GM18502 (cell line): Measurements from ENCODE around the gene MAP3K12.
"Not testable (repeated sequence)": the region's sequence is repeated elsewhere in the genome, so short reads cannot be mapped to it uniquely, and the experiment has no call there.

Source experiments
- ATAC-seq: cut with Tn5 transposase; IDR thresholded peaks from one replicate; pipeline ENCODE4 v1.9.1; 2021; ENCODE audit warnings: mild to moderate bottlenecking; ENCODE audit not compliant: unreplicated experiment, poor library complexity

The MAP3K12 gene

DNA sequence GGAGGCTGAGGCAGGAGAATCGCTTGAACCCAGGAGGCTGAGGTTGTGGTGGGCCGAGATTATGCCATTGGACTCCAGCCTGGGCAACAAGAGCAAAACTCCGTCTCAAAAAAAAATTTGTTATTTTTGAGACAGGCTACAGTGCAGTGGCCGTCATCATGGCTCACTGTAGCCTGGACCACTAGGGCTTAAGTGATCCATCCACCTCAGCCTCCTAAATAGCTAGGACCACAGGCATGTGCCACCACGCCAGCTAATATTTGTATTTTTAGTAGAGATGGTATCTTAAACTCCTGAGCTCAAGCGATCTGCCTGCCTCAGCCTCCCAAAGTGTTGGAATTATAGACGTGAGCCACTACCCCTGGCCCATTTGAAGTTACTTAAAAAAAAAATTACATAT lies 48.3 kb downstream of the MAP3K12 start:
- ATAC-seq = no peak

DNA sequence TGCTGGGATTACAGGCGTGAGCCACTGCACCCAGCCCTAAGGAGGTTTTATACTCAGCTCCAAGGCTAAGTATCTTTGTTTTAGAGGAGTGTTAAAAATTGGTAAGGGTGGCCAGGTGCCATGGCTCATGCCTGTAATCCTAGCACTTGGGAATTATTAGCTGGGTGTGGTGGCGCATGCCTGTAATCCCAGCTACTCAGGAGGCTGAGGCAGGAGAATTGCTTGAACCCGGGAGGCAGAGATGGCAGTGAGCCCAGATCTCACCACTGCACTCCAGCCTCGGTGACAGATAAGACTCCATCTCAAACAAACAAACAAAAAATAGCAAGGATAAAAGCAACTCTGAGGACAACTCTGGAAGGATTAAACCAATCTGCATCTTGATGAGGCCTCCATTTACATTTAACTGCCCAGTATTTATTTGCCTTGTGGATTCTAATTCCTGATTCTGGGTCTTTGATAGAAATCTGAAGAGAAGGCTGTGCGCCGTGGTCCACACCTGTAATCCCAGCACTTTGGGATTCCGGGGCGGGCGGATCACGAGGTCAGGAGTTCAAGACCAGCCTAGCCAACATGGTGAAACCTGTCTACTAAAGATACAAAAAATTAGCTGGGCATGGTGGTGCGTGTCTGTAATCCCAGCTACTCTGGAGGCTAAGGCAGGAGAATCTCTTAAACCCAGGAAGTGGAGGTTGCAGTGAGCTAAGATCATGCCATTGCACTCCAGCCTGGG lies 54.5 kb downstream of the MAP3K12 start:
- ATAC-seq = not testable (repeated sequence)

DNA sequence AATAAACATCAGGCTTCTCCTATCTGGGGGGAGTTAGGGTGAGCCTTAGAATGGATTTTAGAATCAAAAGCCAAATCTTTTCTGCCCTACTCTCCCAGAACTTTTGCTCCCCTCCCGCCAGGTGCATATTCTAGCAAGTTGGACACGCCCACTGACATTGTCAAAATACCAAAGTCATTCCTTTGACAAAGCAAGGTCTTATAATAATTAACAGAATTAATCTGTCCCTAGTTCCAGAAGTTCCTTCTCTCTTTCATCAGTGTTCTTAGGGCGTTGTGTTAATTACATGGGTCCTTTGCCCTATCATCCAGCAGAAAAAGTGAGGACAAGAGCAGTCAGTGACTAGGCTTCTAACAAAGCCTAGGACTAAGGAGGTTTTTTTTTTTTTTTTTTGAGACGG lies 55.3 kb downstream of the MAP3K12 start:
- no peak for ATAC-seq

DNA sequence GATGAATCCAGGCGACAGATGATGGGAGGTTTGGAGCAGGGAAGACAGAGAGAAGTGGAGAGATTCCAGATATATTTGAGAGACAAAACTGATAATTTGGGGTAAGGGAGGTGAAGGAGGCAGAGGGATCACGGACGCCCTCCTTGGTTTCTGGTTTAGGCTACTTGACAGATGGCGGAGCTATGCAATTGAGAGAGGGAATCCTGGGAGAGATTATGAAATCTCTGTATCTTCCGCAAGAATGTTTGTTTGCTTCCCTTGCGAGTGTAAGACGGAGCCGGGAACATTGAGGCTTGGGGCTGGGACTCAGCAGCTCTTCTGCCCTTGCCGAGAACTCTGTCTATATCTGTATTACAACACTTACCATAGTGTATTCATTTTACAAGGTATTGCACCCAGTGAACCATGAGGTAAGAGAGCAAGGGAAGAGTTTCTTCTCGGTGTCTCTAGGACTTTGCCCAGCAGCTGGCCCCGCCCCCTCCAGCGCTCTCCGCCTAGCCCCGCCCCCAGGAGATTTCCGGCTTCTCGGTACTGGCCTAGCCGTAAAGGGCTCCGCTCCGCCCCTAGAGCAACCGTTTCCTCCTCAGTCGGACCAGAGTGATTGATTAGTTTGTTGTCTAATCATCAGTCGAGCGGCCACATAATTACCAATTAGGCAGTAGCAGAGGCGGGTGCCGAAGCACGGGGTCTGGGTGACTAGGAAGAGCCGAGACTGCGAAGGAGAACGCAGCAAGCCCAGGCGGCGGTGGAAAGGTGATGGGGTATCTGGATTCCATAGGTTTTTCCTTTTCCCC lies 58.0 kb downstream of the MAP3K12 start, which contains the start of gene PRR13:
TSS of gene PRR13 (plus strand) at position 695 of the 794 bp plus-strand sequence. CDS start 981 bp downstream, outside the sequence.
- peak; percentile 98 for ATAC-seq

DNA sequence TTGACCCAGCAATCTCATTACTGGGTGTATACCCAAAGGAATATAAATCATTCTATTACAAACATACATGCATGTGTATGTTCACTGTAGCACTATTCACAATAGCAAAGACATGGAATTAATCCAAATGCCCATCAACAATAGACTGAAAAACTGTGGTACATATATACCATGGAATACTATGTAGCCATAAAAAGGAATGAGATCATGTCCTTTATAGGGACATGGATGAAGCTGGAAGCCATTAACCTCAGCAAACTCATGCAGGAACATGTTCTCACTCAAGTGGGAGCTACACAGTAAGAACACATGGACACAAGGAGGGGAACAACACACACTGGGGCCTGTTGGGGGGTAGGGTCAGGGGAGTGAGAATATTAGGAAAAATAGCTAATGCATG lies 59.7 kb downstream of the MAP3K12 start:
- not testable (repeated sequence) for ATAC-seq

DNA sequence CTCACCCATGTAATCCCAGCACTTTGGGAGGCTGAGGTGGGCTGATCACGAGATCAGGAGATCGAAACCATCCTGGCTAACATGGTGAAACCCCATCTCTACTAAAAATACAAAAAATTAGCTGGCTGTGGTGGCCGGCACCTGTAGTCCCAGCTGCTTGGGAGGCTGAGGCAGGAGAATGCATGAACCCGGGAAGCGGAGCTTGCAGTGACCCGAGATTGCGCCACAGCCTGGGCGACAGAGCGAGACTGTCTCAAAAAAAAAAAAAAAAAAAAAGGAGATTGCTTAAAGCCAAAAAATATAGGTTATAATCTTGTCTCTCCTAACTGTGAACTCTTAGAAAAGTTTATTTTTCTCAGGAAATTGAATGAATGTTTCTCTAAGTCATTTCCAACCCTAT lies 63.9 kb downstream of the MAP3K12 start:
- not testable (repeated sequence) for ATAC-seq

DNA sequence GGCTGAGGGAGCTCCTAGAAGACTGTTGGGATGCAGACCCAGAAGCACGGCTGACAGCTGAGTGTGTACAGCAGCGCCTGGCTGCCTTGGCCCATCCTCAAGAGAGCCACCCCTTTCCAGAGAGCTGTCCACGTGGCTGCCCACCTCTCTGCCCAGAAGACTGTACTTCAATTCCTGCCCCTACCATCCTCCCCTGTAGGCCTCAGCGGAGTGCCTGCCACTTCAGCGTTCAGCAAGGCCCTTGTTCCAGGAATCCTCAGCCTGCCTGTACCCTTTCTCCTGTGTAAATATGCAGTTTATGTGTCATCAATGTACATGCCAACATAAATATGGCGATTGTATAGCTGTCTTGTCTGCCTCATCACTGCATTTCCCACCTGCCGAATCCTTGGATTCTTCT lies 68.1 kb downstream of the MAP3K12 start:
- ATAC-seq = no peak

DNA sequence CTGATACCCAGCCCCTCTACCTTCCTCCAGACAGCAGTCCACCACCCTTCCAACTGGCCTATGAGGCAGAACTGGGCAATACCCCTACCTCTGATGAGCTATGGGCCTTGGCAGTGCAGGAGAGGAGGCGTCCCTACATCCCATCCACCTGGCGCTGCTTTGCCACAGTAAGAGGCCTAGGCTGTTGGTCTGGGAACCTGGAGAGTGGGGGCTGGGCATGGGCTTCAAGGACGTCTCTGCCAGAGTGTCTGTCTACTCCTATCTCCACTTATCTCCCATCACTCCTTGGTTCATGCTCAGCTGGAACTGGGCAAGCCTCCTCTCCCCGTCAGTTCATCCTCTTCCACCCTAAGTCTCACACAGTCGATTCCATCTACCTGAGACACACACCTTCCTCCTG lies 69.1 kb downstream of the MAP3K12 start:
- no peak for ATAC-seq
